ENCODE measurements around the gene PML.

Gene PML

DNA sequence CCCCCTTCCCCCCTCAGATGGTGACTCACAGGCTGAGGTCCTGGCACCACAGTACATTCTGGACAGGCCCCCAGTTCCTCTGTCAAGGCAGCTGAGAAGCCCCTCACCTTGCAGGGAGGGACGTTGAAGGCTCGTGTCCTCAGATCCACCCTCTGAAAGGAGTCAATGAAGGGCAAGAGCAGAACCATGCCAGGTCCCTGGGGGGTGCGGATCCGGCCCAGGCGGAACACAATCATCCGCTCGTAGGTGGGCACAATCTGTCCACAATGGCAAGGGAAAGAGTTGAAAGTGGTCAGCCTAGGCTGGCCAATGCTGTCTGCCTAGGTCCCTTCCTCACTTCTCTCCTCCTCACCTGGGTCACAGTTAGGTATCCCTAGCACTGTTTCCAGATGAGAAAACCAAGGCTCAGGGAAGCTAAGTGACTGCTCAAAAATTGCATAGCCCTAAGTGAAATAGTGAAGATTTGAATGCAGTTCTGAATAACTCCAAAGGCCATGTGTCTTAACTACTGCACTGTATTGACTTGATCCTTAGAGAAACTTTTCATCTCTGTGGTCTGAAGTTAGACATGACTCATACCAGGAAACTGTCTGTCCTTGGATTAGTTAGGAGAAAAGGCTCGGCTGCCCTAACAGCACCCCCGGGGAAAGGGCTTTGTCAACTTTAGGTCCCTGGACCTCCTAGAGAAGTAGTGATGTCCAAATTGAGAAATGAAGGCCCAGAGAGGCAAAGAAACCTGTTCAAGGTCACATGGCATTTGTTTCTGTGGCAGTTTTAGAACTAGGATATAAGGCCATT, 5.3 kb upstream of the PML start:
- no peak overlapping the region for H3K4me3 ChIP-seq (ENCODE audit: low read length)
- DNase-seq (ENCODE audit: low read depth): peak; percentile 84
- TF ChIP-seq, protein P1, sequence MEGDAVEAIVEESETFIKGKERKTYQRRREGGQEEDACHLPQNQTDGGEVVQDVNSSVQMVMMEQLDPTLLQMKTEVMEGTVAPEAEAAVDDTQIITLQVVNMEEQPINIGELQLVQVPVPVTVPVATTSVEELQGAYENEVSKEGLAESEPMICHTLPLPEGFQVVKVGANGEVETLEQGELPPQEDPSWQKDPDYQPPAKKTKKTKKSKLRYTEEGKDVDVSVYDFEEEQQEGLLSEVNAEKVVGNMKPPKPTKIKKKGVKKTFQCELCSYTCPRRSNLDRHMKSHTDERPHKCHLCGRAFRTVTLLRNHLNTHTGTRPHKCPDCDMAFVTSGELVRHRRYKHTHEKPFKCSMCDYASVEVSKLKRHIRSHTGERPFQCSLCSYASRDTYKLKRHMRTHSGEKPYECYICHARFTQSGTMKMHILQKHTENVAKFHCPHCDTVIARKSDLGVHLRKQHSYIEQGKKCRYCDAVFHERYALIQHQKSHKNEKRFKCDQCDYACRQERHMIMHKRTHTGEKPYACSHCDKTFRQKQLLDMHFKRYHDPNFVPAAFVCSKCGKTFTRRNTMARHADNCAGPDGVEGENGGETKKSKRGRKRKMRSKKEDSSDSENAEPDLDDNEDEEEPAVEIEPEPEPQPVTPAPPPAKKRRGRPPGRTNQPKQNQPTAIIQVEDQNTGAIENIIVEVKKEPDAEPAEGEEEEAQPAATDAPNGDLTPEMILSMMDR (IDR thresholded peaks at IDR 0.05; ENCODE audit: insufficient read depth, low read depth, low read length, missing control alignments): no peak

DNA sequence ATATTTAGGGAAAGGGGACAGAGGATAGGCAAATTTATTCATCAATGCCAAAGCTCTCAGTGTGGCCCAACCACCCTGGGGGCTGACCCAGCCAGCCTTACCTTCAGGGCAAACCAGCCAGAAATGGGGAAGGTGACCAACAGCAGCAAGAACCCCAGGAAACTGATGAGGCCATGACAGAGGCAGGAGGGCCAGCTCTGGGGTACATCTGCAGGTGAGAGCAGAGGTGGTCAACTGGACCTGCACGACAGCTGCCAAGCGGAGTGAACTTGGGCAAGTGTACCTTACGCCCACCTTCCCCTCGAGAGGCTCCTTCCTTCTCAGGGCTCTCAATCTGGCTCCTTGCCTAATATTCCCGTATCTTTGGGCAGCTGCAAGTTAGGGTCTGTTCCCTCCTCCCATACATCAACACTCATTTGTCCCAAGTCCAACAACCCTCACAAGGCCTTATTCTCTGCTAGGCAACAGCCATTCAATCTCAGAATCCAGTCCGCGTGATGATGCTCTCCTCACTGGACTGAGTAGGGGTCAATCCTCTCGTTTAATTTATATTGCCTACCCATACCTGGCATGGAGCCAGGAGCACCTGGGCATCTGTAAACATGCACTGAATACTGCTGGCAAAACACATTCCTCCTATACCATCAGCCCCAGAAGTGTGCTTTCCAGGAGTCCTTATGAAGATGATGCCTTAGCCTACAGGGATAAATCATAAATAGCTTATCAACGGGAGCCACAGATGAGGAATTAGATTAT, 4.1 kb upstream of the PML start:
- TF ChIP-seq, protein P1 (IDR thresholded peaks at IDR 0.05; ENCODE audit: insufficient read depth, low read depth, low read length, missing control alignments): no peak
- no peak for DNase-seq (ENCODE audit: low read depth)
- H3K4me3 ChIP-seq (ENCODE audit: low read length): no peak overlapping the region

DNA sequence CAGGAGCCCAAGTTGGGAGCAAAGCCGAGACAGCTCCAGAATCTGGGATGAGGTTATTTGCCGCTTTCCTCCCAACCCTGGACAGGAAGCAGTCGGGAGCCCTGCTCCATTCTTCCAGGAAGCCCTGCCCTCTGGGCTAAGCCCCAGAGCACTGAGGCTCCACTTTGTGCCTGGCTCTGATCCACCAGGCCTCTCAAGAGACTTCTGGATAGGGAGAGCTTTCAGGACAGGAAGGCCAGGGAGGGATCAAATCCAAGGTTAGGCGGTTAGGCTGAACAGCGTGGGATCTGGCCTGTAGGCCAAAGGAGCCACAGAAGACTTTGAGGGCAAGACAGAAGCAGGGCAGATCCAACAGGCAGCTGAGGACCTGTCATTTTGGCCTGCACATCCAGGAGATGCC, 3.3 kb upstream of the PML start:
- DNase-seq (ENCODE audit: low read depth): no peak
- peak overlapping the region; percentile 67 for H3K4me3 ChIP-seq (ENCODE audit: low read length)
- TF ChIP-seq, protein P1 (IDR thresholded peaks at IDR 0.05; ENCODE audit: insufficient read depth, low read depth, low read length, missing control alignments): no peak

DNA sequence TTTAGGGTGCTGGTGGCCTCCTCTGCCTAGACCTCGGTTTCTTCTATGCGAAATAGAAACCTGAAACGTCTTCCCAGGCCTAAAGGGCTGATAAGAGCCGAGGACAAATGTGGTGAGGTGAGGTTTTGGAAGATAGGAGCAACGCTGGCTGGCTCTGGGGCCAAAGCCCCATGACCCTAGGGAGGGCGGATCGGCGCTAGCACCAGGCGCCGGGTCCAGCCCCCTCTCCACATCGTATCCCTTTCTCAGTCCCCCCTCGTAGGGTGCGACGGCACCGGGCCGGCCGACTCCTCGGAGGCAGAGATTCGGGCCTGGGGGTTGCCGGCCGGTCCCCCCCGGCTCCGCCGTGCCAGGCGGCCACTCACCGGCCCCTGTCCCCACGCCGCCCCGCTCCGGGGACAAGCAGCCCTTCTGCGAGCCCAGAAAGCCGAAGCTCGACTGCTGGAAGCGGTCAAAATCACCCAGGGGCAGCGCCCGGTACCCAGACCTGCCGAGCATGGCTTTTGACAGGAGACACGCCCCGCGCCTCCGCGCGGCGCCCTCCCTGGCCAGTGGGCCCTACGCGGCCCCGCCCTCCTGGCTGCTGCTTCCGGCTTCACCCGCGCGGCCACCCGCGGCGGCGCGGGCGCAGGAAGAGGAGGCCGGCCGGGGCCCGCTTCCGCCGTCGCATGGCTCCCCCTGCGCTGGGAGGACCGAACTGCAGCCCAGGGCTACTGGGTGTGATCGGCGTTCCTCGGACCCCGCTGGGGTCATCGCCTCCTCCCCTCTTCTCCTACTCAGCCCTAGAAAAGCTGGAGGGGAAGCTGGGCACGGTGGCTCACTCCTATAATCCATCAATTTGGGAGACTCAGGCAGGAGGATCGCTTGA, 2.6 kb upstream of the PML start, which contains the start of gene STOML1:
Gene STOML1 (minus strand): TSS at position 570 of the 868 bp plus-strand sequence. CDS start 72 bp downstream, at position 498.
- peak; percentile 95 for DNase-seq (ENCODE audit: low read depth)
- peak within 1 kb of the TSS; percentile 67 for H3K4me3 ChIP-seq (ENCODE audit: low read length)

DNA sequence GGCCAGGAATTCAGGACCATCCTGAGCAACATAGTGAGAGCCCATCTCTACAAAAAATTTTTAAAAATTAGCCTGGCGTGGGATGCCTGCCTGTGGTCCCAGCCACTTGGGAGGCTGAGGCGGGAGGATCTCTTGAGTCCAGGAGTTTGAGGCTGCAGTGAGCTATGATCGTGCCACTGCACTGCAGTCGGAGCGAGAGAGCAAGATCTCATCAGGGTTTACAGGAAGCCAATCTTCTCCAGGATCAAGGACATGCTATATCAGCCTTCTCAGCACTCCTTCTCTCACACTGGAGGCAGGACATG, 2.0 kb upstream of the PML start:
- peak overlapping the region; percentile 35 for H3K4me3 ChIP-seq (ENCODE audit: low read length)
- TF ChIP-seq, protein P1 (IDR thresholded peaks at IDR 0.05; ENCODE audit: insufficient read depth, low read depth, low read length, missing control alignments): no peak
- DNase-seq (ENCODE audit: low read depth): no peak

More for the DNA sequence above, 2.6 kb upstream of the PML start, which contains the start of gene STOML1:
- TF ChIP-seq, protein P1 (IDR thresholded peaks at IDR 0.05; ENCODE audit: insufficient read depth, low read depth, low read length, missing control alignments): peak; percentile 71

DNA sequence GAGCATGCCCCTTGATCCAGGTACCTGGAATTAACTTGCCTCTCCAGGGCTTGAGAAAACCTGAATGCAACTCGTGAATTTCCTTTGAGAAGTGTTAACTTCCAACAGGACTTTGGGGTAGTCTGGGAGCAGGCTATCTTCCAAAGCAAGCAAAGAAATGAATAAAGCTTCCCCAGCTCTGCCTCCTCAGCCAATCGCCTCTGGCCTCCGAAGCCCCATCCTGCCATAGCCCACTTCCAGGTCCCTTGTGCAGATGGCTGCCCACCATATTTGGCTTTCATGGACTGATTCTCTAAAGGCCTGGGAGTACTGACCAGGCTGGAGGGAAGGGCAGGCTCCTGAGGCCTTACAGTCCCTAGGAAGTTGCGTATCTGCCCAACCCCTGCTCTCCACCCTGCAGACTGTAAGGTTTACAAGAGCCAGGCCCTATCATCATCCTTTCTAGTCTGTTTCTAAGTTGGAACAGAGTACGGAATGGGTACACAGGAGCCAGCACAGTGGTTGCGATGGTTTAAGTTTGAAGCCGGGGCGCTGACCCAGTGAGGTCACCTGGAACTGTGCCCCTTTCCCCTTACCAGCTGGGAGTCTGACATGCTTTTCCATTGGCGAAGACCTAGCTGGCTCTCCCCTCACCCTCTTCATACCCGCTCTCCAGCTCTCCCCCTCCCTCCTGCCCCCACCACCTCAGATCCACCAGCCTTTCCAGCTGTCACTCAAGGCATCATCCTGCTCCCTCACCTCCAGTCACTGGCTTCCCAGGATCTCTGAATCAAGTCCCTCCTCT, 1.1 kb upstream of the PML start:
- TF ChIP-seq, protein P1 (IDR thresholded peaks at IDR 0.05; ENCODE audit: insufficient read depth, low read depth, low read length, missing control alignments): no peak
- no peak overlapping the region for H3K4me3 ChIP-seq (ENCODE audit: low read length)

More for the DNA sequence above, 1.1 kb upstream of the PML start:
- DNase-seq (ENCODE audit: low read depth): no peak

All from epithelial cell of esophagus (primary cell).